Natural killer cell (primary cell): ENCODE data around the gene CLBA1. TPM values are rescaled to one million over a fixed set of nuclear protein-coding genes. Genes with fewer than 3 reads are reported as not detected.

Experiments
- ATAC-seq, 3 donors: fragments of 150-1000 bp in 2 of 3; fragments of 200-7000 bp in 1 of 3; cut with Tn5 transposase; 1 replicate in 1 of 3; 2 replicates in 2 of 3; pipeline ENCODE4 v1.10.0; 2021; ENCODE audit warnings: mild to moderate bottlenecking in 2 of 3, moderate library complexity in 2 of 3
- DNase-seq, 2 donors: peaks; one replicate each; pipeline versions ENCODE4 v3.0.0 to v3.0.0-alpha.2; 2013 to 2021; ENCODE audit warnings: mixed read lengths in 1 of 2
- H3K27ac ChIP-seq: one replicate; pipeline ENCODE4 v1.5.1; 2013; ENCODE audit warnings: mild to moderate bottlenecking, low read length
- H3K27me3 ChIP-seq: one replicate; pipeline ENCODE4 v1.6.1; 2013; ENCODE audit warnings: low read length; ENCODE audit not compliant: control insufficient read depth, insufficient read depth
- H3K36me3 ChIP-seq: one replicate; pipeline ENCODE4 v1.6.1; 2013; ENCODE audit warnings: low read length; ENCODE audit not compliant: control insufficient read depth, insufficient read depth
- H3K4me1 ChIP-seq: one replicate; pipeline ENCODE4 v1.6.1; 2013; ENCODE audit warnings: low read length; ENCODE audit not compliant: control insufficient read depth, insufficient read depth
- H3K4me3 ChIP-seq: one replicate; pipeline ENCODE4 v1.5.1; 2013; ENCODE audit warnings: low read length
- H3K9me3 ChIP-seq: one replicate; pipeline ENCODE4 v1.6.1; 2013; ENCODE audit warnings: low read length; ENCODE audit not compliant: control insufficient read depth, insufficient read depth
- H3K27ac Mint-ChIP-seq, 2 donors: one replicate each; pipeline ENCODE4 v1.8.0; 2022; ENCODE audit warnings: mild to moderate bottlenecking in 2 of 2, mixed read lengths in 2 of 2, moderate library complexity in 1 of 2
- H3K27me3 Mint-ChIP-seq, 2 donors: one replicate each; pipeline ENCODE4 v1.8.0; 2022; ENCODE audit warnings: low read depth in 2 of 2, mixed read lengths in 2 of 2
- H3K36me3 Mint-ChIP-seq: one replicate; pipeline ENCODE4 v1.8.0; 2022; ENCODE audit warnings: mixed read lengths
- H3K4me1 Mint-ChIP-seq, 2 donors: one replicate each; pipeline ENCODE4 v1.8.0; 2022; ENCODE audit warnings: mixed read lengths in 2 of 2
- H3K4me3 Mint-ChIP-seq: one replicate; pipeline ENCODE4 v1.8.0; 2022; ENCODE audit warnings: mild to moderate bottlenecking, moderate library complexity, mixed read lengths
- H3K9me3 Mint-ChIP-seq, 2 donors: one replicate each; pipeline ENCODE4 v1.8.0; 2022; ENCODE audit warnings: mixed read lengths in 2 of 2
- WGBS: methylation state at CpG from one replicate; pipeline ENCODE4 v1.1.7; 2013; ENCODE audit warnings: missing lambda C conversion rate; ENCODE audit not compliant: insufficient coverage; 5-methylcytosine and 5-hydroxymethylcytosine counted together
- intact Hi-C: fragments of 100-400 bp; cut with micrococcal nuclease; formaldehyde crosslinking; loops from one replicate; pipeline ENCODE4 v1.14.2; 2022
- total RNA-seq, 4 donors: library from RNA; stranded (reverse); fragments of 120-200 nt in 1 of 4; gene quantifications; one replicate each; pipeline versions ENCODE4 v1.2.3 to v1.2.4, GENCODE V29; 2013 to 2022
- TF ChIP-seq, protein P1 (sequence below): fragments of 200-600 bp; IDR thresholded peaks from one replicate; pipeline ENCODE4 v1.8.0; 2022; ENCODE audit warnings: antibody characterized with exemption

The CLBA1 gene
- total RNA-seq, 3 donors from 2014 or later (not counting 1 experiment from before 2014, with no cell fraction given): 1.2 to 1.8 (median 1.3) TPM

DNA sequence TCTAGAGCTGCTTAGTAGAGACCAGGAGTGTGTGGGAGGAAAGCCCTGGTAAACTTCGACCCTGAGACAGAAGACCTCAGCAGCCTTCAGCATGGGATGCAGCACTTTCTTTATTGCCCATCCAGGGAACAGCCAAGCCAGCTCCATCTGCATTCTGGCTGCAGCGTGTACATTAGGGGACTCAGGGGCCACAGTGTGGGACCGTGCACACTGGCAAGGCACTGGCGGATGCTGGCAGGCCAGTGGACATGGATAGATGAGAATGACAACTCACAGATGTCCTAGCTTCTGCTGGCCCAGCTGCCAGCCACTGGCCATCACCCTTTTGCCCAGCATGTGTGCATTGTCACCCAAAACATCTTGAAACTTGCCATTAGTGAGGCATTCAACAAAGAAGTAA, 48.4 kb upstream of the CLBA1 start:
- Histone ChIP-seq H3K27me3 (peaks cover 5% of the 10 kb centered on the region), H3K9me3 (no peaks in the 10 kb centered on the region), H3K36me3 (no peaks in the 10 kb centered on the region), H3K4me1 (peaks cover 12% of the 10 kb centered on the region), H3K27ac (no peak overlapping the region), H3K4me3 (no peak overlapping the region)
- Mint-ChIP-seq H3K9me3 (no peaks in the 10 kb centered on the region), H3K36me3 (no peaks in the 10 kb centered on the region), H3K27me3 (peaks cover 12 to 28% of the 10 kb centered on the region in 2 donors), H3K4me1 (peaks cover 0 to 5% of the 10 kb centered on the region in 2 donors), H3K4me3 (no peak overlapping the region), H3K27ac (no peak overlapping the region)
- DNase-seq (no peak), ATAC-seq (no peak)
- 83% methylated on average over 4 of the region's 4 CpGs for WGBS
- TF ChIP-seq, protein P1, sequence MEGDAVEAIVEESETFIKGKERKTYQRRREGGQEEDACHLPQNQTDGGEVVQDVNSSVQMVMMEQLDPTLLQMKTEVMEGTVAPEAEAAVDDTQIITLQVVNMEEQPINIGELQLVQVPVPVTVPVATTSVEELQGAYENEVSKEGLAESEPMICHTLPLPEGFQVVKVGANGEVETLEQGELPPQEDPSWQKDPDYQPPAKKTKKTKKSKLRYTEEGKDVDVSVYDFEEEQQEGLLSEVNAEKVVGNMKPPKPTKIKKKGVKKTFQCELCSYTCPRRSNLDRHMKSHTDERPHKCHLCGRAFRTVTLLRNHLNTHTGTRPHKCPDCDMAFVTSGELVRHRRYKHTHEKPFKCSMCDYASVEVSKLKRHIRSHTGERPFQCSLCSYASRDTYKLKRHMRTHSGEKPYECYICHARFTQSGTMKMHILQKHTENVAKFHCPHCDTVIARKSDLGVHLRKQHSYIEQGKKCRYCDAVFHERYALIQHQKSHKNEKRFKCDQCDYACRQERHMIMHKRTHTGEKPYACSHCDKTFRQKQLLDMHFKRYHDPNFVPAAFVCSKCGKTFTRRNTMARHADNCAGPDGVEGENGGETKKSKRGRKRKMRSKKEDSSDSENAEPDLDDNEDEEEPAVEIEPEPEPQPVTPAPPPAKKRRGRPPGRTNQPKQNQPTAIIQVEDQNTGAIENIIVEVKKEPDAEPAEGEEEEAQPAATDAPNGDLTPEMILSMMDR: no peak
- intact Hi-C loops: no loop called here

DNA sequence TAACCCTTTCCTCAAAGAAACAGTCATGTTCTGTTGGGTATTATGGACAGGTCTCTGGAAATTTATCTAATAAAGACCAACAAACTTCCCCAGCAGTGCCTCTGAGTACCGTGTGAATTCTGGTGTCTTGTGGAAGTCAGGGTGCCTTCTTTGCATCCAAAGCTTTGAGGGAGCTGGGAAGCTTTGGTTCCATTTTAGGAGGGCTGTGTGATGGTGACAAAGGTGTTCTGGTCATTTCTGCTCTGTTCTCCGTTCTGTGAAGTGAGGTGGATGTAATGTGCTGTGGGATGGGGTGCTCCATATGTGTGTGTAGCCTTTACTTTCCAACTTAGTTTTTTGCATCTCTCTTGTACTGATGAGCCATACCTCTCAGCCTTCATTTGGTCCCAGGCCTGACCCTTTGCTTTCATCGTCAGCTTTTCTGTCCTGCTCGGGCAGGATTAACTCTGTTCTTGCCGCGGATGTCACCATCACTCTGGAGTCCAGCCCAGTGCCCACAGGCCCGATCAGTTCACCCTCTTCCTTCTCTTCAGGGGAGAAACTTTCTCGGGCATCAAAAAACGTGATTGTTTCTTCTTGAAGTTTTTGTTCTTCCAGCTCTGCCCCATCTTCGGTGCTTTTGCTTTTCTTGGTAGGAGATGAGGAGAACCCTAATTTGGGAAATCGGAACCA, 47.8 kb upstream of the CLBA1 start:
- H3K4me3 Mint-ChIP-seq: no peak overlapping the region
- ATAC-seq: no peak
- H3K27ac ChIP-seq: no peak overlapping the region

GRCh38 chr14:104938436-104938835, 47.2 kb upstream of the CLBA1 start:
- ATAC-seq (no peak), DNase-seq (no peak)
- H3K27ac ChIP-seq: no peak overlapping the region
- H3K4me3 ChIP-seq: no peak overlapping the region
- H3K27me3 ChIP-seq: peaks cover 5% of the 10 kb centered on the region
- Mint-ChIP-seq H3K4me3 (no peak overlapping the region), H3K36me3 (no peaks in the 10 kb centered on the region), H3K27ac (no peak overlapping the region), H3K27me3 (peaks cover 12 to 28% of the 10 kb centered on the region in 2 donors), H3K4me1 (peaks cover 0 to 5% of the 10 kb centered on the region in 2 donors), H3K9me3 (no peaks in the 10 kb centered on the region)
- H3K4me1 ChIP-seq: peaks cover 8% of the 10 kb centered on the region
- intact Hi-C loops: no loop called here
- TF ChIP-seq, protein P1: no peak
- no peaks in the 10 kb centered on the region for H3K36me3 ChIP-seq
- 73% methylated on average over 2 of the region's 2 CpGs for WGBS
- H3K9me3 ChIP-seq: no peaks in the 10 kb centered on the region

More for the DNA sequence above, 47.8 kb upstream of the CLBA1 start:
- DNase-seq: no peak
- Mint-ChIP-seq H3K27me3 (peaks cover 12 to 28% of the 10 kb centered on the region in 2 donors), H3K36me3 (no peaks in the 10 kb centered on the region), H3K27ac (no peak overlapping the region), H3K9me3 (no peaks in the 10 kb centered on the region), H3K4me1 (peaks cover 0 to 5% of the 10 kb centered on the region in 2 donors)
- 76% methylated on average over 11 of the region's 11 CpGs for WGBS
- intact Hi-C loops: no loop called here
- TF ChIP-seq, protein P1: no peak
- H3K9me3 ChIP-seq: no peaks in the 10 kb centered on the region
- no peaks in the 10 kb centered on the region for H3K36me3 ChIP-seq
- peaks cover 11% of the 10 kb centered on the region for H3K4me1 ChIP-seq
- H3K4me3 ChIP-seq: no peak overlapping the region
- peaks cover 5% of the 10 kb centered on the region for H3K27me3 ChIP-seq

DNA sequence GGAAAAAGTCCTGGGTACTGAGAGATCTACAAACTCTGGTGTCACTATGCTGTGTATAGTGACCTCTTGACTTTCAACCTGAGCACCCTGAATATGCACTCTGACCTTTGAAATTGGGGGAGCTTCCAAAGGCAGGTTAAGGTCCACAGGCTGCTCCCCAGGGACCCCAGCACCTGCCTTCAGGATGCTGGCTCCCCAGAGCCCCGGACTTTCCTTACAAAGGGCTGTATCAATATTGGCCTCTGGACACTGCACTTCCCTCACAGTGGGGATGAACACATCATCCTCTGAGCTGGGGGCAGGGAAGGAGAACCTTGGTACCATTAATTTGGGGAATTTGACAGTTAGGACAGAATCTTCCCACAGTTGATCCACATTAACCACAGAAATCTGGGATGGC, 46.6 kb upstream of the CLBA1 start:
- WGBS: 77% methylated on average over 1 of the region's 1 CpG
- intact Hi-C loops: no loop called here

More for the DNA sequence above, 46.6 kb upstream of the CLBA1 start:
- H3K9me3 ChIP-seq: no peaks in the 10 kb centered on the region
- peaks cover 0 to 5% of the 10 kb centered on the region in 2 donors for H3K4me1 Mint-ChIP-seq
- H3K4me3 Mint-ChIP-seq: no peak overlapping the region
- no peaks in the 10 kb centered on the region for H3K9me3 Mint-ChIP-seq
- no peak overlapping the region for H3K4me3 ChIP-seq
- peaks cover 5% of the 10 kb centered on the region for H3K27me3 ChIP-seq
- no peak for ATAC-seq
- TF ChIP-seq, protein P1: no peak
- no peaks in the 10 kb centered on the region for H3K36me3 Mint-ChIP-seq
- no peaks in the 10 kb centered on the region for H3K36me3 ChIP-seq
- H3K27me3 Mint-ChIP-seq: peaks cover 12 to 28% of the 10 kb centered on the region in 2 donors
- no peak for DNase-seq
- no peak overlapping the region for H3K27ac Mint-ChIP-seq
- peaks cover 8% of the 10 kb centered on the region for H3K4me1 ChIP-seq
- no peak overlapping the region for H3K27ac ChIP-seq
